GM18511 (cell line): ENCODE results near the gene UBL5.
"Not testable (repeated sequence)": the region's sequence is repeated elsewhere in the genome, so short reads cannot be mapped to it uniquely, and the experiment has no call there.

Experiments used
- ATAC-seq: cut with Tn5 transposase; IDR thresholded peaks from one replicate; pipeline ENCODE4 v1.9.1; 2021; ENCODE audit warnings: mild to moderate bottlenecking, moderate library complexity; ENCODE audit not compliant: unreplicated experiment

UBL5 gene

DNA sequence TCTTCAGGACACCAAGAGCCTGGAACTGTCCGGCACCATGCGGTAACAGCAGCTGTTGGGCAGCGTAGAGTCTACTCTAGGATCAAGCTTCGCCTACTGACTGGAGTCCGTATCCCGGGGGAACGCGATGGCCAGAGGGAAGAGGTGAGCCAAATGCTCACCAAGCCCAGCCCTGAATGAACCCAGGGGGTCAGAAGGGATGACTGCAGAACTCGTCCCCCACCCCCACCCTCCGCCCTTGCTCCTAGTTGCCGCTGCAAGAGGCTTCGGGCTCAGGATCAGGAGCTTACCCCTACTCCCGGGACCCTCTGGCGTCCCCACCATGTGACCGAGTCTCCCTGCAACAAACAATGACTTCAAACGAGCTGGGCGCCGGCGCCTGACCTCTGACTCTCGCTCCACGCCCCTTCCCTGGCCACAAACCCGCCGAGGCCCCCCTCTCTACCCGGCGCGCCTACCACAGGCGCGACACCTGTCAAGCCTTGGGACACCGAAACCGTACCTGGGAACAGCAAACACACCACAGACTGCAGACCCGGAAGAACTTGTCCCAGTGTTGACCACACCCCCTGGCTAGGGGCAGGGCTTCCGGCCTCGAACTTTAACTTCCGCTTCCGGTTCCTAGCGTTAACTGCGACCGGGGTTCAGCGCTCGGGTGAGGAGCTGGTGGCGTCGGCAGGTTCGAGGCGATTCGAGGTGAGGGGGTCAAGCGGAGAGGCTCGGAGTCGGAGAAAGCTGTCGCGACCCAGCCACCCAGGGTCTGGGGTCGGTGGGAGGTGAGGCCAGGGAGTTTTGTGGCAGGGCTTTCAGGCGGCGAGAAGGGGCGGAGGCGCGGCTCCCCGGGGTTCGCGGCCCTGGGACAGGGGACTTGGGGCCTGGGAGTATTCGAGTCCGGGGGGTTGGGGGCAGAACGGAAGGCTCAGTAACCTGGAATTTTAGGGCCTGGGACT, at the start of gene UBL5:
Gene UBL5, plus strand, starts transcription at position 630 of the 950 bp plus-strand sequence. CDS start 420 bp downstream, outside the sequence.
- peak; percentile 95 for ATAC-seq

DNA sequence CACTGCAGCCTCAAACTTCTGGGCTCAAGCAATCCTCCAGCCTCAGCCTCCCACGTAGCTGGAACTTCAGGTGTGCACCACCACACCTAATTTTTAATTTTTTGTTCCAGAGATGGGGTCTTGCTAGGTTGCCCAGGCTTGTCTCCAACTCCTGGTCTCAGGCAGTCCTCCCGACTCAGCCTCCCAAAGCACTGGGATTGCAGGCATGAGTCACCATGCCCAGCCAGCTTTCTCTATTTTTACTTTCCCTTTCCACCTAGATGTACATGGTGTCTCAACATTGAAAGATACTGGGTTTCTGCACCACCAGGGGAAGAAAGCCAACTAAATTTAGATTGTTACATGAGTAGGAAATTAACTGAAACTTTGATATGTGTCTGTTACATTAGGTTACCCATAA, 45.4 kb upstream of the UBL5 start:
- no peak for ATAC-seq

DNA sequence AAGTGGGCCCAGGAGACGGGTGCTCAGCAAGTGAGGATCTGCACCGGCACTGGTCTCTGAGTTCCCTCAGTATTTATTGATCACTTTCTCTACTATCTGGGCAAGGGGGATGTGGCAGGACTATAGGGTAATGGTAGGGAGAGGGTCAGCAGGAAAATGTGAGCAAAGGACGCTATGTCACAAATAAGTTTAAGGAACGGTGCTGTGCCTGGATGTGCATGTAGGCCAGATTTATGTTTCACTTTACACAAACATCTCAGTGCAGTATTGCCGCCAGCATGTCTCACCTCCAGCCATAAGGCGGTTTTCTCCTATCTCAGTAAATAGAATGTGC, 43.6 kb upstream of the UBL5 start:
- not testable (repeated sequence) for ATAC-seq

DNA sequence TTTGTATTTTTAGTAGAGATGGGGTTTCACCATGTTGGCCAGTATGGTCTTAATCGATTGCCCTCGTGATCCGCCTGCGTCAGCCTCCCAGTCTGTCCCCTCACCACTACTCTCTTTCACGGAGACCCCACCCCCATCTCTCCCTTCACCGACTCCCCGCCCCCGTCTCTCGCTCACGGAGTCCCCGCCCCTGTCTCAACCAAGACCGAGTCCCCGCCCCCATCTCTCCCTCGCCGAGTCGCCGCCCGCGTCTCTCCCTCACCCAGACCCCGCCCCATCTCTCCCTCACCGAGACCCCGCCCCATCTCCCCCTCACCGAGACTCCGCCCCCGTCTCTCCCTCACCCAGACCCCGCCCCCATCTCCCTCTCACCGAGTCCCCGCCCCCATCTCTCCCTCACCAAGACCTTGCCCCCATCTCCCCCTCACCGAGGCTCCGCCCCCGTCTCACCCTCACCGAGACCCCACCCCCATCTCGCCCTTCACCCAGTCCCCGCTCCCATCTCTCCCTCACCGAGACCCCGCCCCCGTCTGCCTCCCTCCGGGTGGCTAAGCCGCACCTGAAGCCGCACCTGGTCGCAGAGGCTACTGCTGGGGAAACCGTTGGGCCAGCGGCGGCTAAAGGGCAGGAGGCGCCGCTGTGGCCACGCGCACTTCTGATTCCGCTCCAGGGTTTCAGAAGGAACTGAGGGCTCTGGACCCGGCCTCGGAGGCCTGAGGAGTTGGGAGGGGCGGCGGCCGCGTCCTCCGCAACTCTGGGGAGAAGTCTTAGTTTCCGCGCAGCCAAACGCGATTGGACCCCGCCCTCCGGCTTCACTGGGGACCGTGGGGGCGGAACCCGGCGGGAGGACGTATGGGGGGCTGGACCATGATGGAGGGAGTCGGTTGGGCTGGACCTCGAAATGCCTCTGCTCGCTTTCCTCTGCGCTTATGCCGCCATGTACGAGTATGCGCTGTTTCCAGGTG, 42.1 kb upstream of the UBL5 start:
- ATAC-seq, result peak; percentile 73

DNA sequence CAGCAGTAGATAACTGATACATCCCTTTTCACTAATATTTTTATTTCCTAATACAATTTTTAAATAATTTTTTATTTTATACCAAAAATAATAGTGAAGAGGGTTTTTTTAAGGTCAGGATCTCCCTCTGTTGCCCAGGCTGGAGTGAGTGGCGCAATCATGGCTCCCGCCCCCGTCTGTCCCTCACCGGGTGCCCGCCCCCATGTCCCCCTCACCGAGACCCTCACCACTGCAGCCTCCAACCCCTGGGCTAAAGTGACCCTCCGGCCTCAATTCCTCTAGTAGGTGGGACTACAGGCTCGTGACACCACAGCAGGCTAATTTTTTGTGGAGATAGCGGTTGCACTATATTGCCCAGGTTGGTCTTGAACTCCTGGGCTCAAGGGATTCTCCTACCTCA, 41.4 kb upstream of the UBL5 start:
- no peak for ATAC-seq

DNA sequence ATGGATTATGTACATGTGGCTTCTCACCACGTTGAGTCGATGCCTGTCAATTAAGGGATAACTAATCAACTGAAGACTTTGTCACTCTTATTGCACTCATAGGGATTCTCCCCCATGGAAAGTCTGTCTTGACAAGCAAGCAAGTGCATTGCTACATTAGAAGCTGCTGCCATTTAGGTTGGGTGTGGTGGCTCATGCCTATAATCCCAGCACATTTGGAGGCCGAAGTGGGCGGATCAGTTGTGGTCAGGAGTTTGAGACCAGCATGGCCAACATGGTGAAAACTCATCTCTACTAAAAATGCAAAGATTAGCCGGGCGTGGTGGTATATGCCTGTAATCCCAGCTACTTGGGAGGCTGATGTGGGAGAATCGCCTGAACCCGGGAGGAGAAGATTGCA, 40.9 kb upstream of the UBL5 start:
- no peak for ATAC-seq

DNA sequence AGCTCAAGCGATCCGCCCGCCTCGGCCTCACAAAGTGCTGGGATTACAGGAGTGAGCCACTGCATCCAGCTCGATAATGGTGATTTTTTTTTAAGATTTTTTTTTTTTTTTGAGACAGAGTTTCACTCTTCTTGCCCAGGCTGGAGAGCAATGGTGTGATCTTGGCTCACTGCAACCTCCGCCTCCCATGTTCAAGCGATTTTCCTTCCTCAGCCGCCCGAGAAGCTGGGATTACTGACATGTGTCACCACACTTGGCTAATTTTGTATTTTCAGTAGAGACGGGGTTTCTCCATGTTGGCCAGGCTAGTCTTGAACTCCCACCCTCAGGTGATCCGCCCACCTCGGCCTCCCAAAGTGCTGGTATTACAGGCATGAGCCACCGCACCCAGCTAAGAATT, 39.1 kb upstream of the UBL5 start:
- ATAC-seq, result not testable (repeated sequence)

DNA sequence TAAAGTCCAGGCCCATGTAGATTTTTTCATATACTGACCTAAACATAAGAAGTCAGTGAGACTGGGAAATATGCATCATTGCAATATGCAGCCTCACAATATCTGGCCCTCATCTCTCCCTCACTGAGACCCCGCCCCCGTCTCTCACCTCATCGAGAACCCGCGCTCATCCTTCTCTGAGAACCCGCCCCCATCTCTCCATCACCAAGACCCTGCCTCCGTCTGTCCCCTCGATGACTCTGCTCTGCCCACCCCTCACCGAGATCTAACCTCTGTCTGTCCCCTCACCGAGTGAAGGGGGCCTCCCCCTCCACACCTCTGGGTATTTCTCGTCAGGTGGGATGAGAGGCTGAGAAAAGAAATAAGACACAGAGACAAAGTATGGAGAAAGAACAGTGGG, 38.7 kb upstream of the UBL5 start:
- no peak for ATAC-seq

DNA sequence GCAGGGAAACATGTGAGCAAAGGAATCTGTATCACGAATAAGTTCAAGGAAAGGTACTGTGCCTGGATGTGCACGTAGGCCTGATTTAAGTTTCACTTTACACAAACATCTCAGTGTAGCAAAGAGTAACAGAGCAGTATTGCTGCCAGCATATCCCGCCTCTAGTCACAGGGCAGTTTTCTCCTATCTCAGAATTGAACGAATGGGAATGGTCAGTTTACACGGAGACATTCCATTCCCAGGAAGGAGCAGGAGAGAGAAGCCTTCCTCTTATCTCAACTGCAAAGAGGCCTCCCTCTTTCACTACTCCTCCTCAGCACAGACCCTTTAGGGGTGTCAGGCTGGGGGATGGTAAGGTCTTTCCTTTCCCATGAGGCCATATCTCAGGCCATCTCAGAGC, 38.1 kb upstream of the UBL5 start:
- not testable (repeated sequence) for ATAC-seq

DNA sequence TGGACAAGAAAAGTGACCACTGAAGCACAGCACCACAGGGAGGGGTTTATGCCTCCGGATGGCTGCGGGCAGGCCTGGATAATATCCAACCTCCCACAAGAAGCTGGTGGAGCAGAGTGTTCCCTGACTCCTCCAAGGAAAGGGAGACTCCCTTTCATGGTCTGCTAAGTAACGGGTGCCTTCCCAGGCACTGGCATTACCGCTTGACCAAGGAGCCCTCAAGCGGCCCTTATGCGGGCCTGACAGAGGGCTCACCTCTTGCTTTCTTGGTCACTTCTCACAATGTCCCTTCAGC, 36.7 kb upstream of the UBL5 start:
- not testable (repeated sequence) for ATAC-seq

DNA sequence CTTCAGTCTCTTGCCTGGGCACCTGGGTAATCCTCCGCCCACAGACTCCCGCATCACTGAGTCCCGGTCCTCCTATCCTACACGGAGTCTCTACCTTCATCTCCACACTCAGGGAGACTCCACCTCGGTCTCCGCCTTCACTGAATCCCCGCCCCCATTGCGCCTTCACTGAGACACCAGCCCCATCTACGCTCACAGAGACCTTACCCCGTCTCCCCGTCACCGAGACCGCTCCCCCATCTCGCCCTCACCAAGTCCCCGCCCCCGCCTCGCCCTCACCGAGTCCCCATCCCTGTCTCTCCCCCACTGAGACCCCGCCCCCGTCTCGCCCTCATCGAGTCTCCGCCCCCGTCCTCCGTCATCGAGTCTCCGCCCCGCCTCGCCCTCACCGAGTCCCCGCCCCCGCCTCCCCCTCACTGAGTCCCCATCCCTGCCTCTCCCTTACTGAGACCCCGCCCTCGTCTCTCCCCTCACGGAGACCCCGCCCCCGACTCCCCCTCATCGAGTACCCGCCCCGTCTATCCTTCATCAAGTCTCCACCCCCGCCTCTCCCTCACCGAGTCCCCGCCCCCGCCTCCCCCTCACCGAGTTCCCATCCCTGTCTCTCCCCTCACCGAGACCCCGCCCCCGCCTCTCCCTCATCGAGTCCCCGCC, 36.0 kb upstream of the UBL5 start:
- peak; percentile 53 for ATAC-seq

DNA sequence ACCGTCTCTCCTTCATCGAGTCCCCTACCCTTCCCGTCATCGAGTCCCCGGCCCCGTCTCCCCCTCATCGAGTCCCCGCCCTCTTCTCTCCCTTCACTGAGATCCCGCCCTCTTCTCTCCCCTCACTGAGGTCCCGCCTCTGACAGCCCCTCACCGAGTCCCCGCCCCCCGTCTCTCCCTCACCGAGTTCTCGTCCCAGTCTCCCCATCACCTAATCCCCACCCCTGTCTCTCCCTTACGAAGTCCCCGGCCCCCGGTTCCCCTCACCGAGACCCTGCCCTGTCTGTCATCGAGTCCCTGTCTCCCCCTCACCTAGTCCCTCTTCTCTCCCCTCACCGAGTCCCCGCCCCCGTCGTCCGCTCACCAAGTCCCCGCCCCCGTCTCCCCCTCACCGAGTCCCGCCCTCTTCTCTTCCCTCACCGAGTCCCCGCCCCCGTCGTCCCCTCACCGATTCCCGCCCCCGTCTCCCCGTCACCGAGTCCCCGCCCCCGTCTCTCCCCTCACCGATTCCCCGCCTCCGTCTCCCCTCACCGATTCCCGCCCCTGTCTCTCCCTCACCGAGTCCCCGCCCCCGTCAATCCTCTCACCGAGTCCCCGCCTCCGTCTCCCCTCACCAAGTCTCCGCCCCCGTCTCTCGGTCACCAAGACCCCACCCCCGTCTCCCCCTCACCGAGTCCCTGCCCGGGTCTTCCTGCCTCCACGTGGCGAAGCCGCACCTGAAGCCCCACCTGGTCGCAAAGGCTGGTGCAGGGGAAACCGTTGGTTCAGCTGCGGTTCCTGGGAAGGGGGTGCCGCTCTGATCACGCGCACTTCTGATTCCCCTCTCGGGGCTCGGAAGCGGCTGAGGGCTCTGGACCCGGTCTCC, 35.3 kb upstream of the UBL5 start:
- ATAC-seq, result peak; percentile 38

DNA sequence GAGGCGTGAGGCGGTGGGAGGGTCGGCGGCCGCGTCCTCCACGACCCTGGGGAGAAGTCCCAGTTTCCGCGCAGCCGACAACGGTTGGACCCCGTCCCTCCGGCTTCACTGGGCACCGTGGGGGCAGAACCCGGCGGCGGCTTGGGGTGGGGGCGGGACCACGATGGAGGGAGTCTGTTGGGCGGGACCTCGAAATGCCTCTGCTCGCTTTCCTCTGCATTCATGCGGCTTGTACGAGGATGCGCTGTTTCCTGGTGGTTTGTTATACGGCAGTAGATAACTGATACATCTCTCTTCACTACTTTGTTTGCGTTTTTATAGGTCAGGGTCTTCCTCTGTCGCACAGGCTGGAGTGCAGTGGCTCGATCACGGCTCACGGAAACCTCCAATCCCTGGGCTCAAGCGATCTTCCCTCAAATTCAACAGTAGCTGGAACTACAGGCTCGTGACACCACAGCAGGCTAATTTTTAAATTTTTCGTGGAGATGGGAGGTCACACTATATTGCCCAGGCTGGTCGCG, 34.6 kb upstream of the UBL5 start:
- peak; percentile 16 for ATAC-seq

DNA sequence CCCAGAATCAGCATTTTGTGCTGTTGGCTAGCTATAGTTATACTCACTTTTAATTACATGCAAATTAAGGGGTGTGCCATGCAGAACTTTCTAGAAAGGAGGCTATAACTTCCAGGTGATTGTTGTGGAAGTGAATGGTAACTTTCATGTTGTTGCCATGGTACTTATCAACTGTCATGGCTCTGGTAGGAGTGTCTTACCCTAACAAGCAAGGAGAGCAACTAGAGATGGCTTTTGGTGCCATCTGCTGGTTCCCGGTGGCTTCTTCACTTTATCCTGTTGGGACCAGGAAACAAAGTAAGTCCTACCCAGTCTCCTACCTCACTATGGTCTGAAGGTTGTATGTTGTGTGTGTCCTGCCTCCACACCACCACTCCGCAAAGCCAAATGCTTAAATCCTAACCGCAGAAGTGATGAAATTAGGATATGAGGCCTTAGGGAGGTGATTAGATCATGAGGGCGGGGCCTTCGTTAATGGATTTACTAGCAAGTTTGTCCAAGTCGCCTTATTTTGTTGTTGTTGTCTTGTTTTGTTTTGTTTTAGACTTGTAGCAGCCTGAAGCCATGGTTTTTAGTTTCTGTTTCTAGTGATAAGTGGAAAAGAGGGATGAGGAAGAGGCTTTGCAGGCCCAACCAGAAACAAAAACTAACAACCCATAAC, 31.5 kb upstream of the UBL5 start:
- peak; percentile 62 for ATAC-seq

DNA sequence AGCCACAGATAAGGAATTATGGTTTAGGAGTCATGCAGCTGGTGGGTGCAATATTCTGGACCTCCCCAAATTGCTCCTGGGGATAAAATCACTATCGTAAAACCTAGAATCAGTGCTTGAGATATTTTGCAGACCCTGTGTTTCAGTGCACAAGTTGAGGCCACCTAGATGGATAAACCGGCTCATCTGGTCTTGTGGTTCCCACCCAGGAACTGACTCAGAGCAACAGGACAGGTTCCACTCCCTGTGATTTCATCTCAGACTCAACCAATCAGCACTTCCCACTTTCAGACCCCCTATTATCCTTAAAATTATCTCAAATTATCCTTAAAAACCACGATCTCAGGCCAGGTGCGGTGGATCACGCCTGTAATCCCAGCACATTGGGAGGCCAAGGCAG, 29.8 kb upstream of the UBL5 start:
- ATAC-seq, result no peak

DNA sequence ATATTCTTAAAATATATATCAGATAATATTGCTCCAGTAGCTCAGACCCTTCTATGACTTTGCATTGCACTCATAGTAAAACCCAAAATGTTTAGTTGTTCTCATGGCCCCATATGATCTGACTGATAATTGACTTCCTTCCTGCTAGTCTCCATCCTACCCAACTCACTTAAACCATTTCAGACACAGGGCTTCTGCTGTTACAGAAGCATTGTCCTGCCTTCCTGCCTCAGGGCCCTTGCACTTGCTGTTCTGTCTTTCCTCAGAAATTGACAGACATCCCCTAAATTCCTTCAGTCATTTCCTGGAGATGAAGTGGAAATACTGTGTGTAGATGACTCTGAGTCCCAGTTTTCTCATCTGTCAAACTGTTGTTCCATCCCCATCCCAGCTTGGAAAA, 28.6 kb upstream of the UBL5 start:
- ATAC-seq, result no peak

DNA sequence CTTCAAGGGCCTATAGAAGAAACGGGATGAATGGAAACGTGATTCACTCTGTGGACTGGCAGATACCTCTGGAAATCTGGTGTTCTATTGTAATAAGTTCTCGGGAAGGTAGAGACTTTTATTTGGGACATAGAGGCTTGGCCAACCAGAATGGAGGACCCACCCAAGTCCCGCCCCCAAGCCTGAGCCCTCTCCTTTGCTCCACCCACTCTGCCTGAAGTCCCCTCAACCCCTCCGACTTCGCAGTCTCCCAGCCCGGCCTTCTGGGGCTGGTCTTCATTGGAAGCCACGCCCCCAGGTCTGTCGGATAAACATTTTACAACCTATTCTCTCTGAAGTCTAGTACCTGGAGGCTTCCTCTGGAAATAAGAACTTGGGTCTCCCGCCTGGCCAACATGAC, 25.7 kb upstream of the UBL5 start:
- no peak for ATAC-seq

DNA sequence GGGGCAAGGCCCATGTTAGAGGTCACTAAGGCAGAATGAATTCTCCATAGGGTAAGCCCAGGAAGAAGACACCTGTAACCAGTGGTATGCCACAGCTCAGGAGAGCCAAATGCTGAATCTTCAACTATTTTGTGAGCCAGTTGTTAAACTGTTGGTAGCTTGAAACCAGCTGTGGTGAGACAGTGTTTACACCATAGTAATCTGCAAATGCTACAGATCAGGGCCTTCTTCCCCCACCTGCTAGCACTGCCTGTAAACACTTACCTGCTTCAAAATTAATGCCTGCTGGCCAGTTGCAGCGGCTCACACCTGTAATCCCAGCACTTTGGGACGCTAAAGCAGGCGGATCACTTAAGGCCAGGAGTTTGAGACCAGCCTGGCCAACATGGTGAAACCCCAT, 20.9 kb upstream of the UBL5 start:
- ATAC-seq, result no peak
